ENCODE data around the gene CLEC14A.

CLEC14A gene, protein sequence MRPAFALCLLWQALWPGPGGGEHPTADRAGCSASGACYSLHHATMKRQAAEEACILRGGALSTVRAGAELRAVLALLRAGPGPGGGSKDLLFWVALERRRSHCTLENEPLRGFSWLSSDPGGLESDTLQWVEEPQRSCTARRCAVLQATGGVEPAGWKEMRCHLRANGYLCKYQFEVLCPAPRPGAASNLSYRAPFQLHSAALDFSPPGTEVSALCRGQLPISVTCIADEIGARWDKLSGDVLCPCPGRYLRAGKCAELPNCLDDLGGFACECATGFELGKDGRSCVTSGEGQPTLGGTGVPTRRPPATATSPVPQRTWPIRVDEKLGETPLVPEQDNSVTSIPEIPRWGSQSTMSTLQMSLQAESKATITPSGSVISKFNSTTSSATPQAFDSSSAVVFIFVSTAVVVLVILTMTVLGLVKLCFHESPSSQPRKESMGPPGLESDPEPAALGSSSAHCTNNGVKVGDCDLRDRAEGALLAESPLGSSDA

GRCh38 chr14:38255673-38256532 lies at the start of gene CLEC14A:
Gene CLEC14A, minus strand, starts transcription at chr14:38256093. Its CDS starts 71 bp downstream, at chr14:38256022.
- no peak for DNase-seq (ENCODE audit: low read depth)

DNA sequence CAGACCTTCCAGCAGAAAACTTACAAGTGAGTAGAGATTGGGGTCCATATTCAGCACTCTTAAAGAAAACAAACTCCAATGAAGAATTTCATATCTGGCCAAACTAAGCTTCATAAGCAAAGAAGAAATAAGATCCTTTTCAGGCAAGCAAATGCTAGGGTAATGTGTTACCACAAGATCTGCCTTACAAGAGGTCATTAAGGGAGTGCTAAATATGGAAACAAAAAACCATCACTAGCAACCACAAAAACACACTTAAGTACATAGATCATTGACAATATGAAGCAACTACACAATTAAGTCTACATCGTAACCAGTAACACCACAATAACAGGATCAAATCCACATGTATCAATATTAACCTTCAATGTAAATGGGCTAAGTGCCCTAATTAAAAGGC lies 47.1 kb upstream of the CLEC14A start:
- no peak for DNase-seq (ENCODE audit: low read depth)

DNA sequence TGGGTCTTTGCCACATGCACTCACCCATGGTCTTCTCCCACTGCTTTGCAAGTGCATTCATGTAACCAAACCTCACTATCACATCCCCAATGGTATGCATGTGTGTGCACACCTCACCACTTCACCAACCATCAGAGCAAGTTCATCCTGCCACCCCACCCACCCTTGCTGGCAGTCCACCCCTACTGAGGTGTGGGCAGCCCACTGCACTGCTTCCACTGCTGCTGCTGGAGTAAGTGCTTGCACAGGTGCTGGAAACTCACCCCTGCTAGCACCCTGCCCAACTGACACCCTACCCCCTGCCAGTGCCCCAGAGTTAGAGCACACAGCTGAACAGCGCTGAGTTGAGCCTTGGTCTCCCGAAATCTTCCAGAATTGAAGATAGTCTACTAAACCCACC lies 46.1 kb upstream of the CLEC14A start:
- no peak for DNase-seq (ENCODE audit: low read depth)

DNA sequence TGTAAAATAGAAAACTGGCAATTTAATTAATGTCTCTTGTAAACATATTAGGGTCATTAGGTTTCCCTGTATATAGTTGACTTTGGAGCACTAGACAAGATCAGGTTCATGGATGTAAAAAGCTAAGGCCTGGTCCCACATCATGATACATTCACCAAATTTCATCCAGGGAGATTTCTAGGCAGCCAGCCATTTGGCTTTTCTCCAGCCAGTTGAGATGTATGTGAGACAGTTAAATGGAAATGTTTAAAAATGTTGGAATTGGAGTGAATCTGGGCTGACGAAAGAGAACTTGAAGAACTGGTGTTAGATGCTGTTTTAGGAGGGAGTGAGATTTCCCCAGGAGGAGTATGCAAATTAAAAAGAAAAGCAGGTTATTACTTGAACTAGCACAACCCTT lies 41.8 kb upstream of the CLEC14A start:
- no peak for DNase-seq (ENCODE audit: low read depth)

DNA sequence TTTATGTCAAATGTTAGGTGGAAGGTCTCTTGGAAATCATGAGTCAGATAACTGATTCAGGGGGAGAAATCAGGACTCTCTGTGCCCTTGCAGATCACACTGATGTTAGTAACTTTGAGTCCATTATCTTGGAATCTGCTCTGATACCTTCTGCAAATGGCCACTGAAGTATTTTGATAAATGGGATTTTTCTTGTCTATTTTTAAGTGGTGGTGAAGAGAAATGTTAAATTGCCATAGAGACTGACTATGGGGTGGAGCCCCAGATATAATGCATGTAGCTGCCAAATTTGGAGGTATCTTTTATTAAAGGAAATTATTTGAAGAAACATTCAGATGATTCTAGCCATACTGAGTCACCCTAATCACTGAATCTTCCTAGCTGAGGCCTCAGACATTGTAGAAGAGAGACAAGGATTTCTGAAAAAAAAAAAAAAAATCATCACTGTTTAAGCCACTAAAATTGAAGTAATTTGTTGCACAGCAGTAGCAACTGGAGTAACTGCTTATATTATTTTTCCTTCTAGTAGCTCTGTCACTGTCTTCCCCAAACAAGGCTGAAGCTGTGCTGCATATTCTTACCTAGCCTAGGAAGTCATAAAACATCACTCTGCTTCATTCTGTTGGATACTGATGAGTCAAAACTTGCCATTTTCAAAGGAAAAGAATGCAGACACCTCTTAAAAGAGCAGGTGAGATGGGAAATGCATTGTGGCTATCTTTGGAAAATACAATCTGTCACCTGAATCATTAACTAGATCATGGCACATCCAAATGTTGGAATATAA lies 36.0 kb upstream of the CLEC14A start:
- no peak for DNase-seq (ENCODE audit: low read depth)

GRCh38 chr14:38290601-38291188 lies 34.8 kb upstream of the CLEC14A start:
- peak; percentile 83 for DNase-seq (ENCODE audit: low read depth)

GRCh38 chr14:38286452-38286851 lies 30.6 kb upstream of the CLEC14A start:
- DNase-seq (ENCODE audit: low read depth), result no peak

GRCh38 chr14:38285962-38286361 lies 30.1 kb upstream of the CLEC14A start:
- no peak for DNase-seq (ENCODE audit: low read depth)

- DNase-seq (ENCODE audit: low read depth), result no peak
Observed at GRCh38 chr14:38282936-38283335, 27.0 kb upstream of the CLEC14A start.

- no peak for DNase-seq (ENCODE audit: low read depth)
Observed at GRCh38 chr14:38280081-38280480, 24.2 kb upstream of the CLEC14A start.

GRCh38 chr14:38279572-38279971 lies 23.7 kb upstream of the CLEC14A start:
- no peak for DNase-seq (ENCODE audit: low read depth)

GRCh38 chr14:38278035-38278434 lies 22.1 kb upstream of the CLEC14A start:
- DNase-seq (ENCODE audit: low read depth), result no peak

- DNase-seq (ENCODE audit: low read depth), result no peak
Observed at GRCh38 chr14:38262844-38263243, 7.0 kb upstream of the CLEC14A start.

- DNase-seq (ENCODE audit: low read depth), result no peak
Observed at GRCh38 chr14:38261620-38262019, 5.7 kb upstream of the CLEC14A start.

GRCh38 chr14:38257507-38257906 lies 1.6 kb upstream of the CLEC14A start:
- DNase-seq (ENCODE audit: low read depth), result no peak

DNA sequence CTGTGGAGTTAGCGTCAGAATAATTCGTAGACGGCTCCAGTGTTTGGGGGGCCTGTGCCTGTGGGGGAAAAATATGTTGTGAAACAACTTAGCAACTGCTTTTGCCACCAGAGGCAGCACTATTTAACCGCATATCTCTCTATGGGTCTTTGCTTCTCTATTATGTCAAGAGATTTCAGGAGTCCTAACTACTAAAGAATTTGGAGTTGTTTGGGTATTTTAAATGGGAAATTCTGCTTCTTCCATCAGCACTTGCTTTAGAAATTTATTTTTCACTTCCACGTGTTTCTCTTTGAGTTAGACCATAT lies 594 bp upstream of the CLEC14A start:
- no peak for DNase-seq (ENCODE audit: low read depth)

DNA sequence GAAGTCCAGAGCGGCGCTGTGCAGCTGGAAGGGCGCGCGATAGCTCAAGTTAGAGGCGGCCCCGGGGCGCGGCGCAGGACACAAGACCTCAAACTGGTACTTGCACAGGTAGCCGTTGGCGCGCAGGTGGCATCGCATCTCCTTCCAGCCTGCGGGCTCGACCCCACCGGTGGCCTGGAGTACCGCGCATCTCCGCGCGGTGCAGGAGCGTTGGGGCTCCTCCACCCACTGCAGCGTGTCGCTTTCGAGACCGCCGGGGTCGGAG lies 553 bp downstream of the CLEC14A start:
- DNase-seq (ENCODE audit: low read depth), result no peak

- no peak for DNase-seq (ENCODE audit: low read depth)
Observed at GRCh38 chr14:38254571-38255407, 1.1 kb downstream of the CLEC14A start.

DNA sequence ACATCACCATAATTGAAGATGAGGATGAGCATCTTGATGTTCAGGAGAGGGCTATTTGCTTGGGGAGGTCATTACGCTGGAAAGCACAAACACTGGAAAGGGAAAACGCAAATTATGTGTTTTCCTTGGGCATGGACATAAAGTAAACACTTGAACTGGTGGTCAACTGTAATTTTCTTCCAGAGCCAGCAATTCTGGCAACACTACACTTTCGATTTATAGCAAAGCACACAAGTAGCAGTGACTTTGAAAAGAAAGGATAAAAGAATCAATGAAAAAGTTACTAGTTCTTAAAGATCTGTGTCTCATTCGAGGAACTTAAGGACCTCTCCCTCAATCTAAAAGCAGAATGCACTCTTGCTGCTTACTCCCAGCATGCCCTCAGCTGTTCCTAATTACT lies 2.2 kb downstream of the CLEC14A start:
- no peak for DNase-seq (ENCODE audit: low read depth)

GRCh38 chr14:38252066-38252710 lies 3.7 kb downstream of the CLEC14A start:
- DNase-seq (ENCODE audit: low read depth), result no peak

DNA sequence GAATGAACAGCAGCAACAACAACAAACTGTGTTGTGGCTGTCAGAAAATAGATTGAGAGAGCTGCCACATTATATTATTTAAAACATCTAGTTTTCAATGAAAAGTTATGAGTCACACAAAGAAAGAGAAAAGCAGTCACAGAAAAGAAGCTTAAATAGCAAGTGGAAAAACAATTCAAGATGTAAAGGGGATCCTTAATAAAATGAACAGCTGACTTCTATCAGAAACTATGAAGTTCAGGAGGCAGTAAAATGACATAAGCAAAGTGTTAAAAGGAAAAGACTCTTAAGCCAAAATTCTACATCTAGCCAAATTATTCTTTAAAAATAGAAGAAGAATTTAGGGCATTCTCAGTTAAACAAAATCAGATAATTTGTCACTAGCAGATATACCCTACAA lies 5.6 kb downstream of the CLEC14A start:
- DNase-seq (ENCODE audit: low read depth), result no peak

Measured in GM04503 (cell line).